Natural killer cell (primary cell): Measurements from ENCODE around the gene TCP10L. TPM values are rescaled to one million over a fixed set of nuclear protein-coding genes. Genes with fewer than 3 reads are reported as not detected.
"Not testable (repeated sequence)": the region's sequence is repeated elsewhere in the genome, so short reads cannot be mapped to it uniquely, and the experiment has no call there.

Source experiments
- ATAC-seq, 3 donors: fragments of 150-1000 bp in 2 of 3; fragments of 200-7000 bp in 1 of 3; cut with Tn5 transposase; 1 replicate in 1 of 3; 2 replicates in 2 of 3; pipeline ENCODE4 v1.10.0; 2021; ENCODE audit warnings: mild to moderate bottlenecking in 2 of 3, moderate library complexity in 2 of 3
- DNase-seq, 2 donors: peaks; one replicate each; pipeline versions ENCODE4 v3.0.0 to v3.0.0-alpha.2; 2013 to 2021; ENCODE audit warnings: mixed read lengths in 1 of 2
- H3K27ac ChIP-seq: one replicate; pipeline ENCODE4 v1.5.1; 2013; ENCODE audit warnings: mild to moderate bottlenecking, low read length
- H3K27me3 ChIP-seq: one replicate; pipeline ENCODE4 v1.6.1; 2013; ENCODE audit warnings: low read length; ENCODE audit not compliant: control insufficient read depth, insufficient read depth
- H3K36me3 ChIP-seq: one replicate; pipeline ENCODE4 v1.6.1; 2013; ENCODE audit warnings: low read length; ENCODE audit not compliant: control insufficient read depth, insufficient read depth
- H3K4me1 ChIP-seq: one replicate; pipeline ENCODE4 v1.6.1; 2013; ENCODE audit warnings: low read length; ENCODE audit not compliant: control insufficient read depth, insufficient read depth
- H3K4me3 ChIP-seq: one replicate; pipeline ENCODE4 v1.5.1; 2013; ENCODE audit warnings: low read length
- H3K9me3 ChIP-seq: one replicate; pipeline ENCODE4 v1.6.1; 2013; ENCODE audit warnings: low read length; ENCODE audit not compliant: control insufficient read depth, insufficient read depth
- H3K27ac Mint-ChIP-seq, 2 donors: one replicate each; pipeline ENCODE4 v1.8.0; 2022; ENCODE audit warnings: mild to moderate bottlenecking in 2 of 2, mixed read lengths in 2 of 2, moderate library complexity in 1 of 2
- H3K27me3 Mint-ChIP-seq, 2 donors: one replicate each; pipeline ENCODE4 v1.8.0; 2022; ENCODE audit warnings: low read depth in 2 of 2, mixed read lengths in 2 of 2
- H3K36me3 Mint-ChIP-seq: one replicate; pipeline ENCODE4 v1.8.0; 2022; ENCODE audit warnings: mixed read lengths
- H3K4me1 Mint-ChIP-seq, 2 donors: one replicate each; pipeline ENCODE4 v1.8.0; 2022; ENCODE audit warnings: mixed read lengths in 2 of 2
- H3K4me3 Mint-ChIP-seq: one replicate; pipeline ENCODE4 v1.8.0; 2022; ENCODE audit warnings: mild to moderate bottlenecking, moderate library complexity, mixed read lengths
- H3K9me3 Mint-ChIP-seq, 2 donors: one replicate each; pipeline ENCODE4 v1.8.0; 2022; ENCODE audit warnings: mixed read lengths in 2 of 2
- WGBS: methylation state at CpG from one replicate; pipeline ENCODE4 v1.1.7; 2013; ENCODE audit warnings: missing lambda C conversion rate; ENCODE audit not compliant: insufficient coverage; 5-methylcytosine and 5-hydroxymethylcytosine counted together
- intact Hi-C: fragments of 100-400 bp; cut with micrococcal nuclease; formaldehyde crosslinking; loops from one replicate; pipeline ENCODE4 v1.14.2; 2022
- total RNA-seq, 4 donors: library from RNA; stranded (reverse); fragments of 120-200 nt in 1 of 4; gene quantifications; one replicate each; pipeline versions ENCODE4 v1.2.3 to v1.2.4, GENCODE V29; 2013 to 2022
- TF ChIP-seq, protein P1 (sequence below): fragments of 200-600 bp; IDR thresholded peaks from one replicate; pipeline ENCODE4 v1.8.0; 2022; ENCODE audit warnings: antibody characterized with exemption

Gene TCP10L
- total RNA-seq, 3 donors from 2014 or later (not counting 1 experiment from before 2014, with no cell fraction given) = 0.47 to 1.3 (median 0.93) TPM

DNA sequence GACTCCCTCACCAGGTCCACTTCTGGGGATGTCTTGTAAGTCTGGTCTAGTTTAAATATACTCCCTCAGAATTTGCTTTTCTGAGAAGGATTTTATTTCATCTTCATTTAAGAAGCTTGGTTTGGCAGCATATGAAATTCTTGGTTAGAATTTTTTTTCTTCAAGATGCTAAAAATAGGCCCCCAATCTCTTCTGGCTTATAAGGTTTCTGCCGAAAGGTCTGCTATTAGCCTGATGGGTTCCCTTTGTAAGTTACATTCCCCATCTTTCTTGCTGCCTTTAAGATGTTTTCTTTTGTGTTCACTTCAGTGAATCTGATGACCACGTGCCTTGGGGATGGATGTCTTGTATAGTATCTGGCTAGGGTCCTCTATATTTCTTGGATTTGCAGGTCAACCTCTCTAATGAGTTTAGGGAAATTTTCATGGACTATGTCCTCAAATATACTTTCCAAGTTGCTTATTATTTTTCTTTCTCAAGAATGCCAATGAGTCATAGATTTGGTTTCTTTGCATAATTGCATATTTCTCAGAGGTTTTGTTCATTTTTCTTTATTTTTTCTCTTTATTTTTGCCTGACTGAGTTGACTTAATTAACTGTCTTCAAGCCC, 19.4 kb downstream of the TCP10L start:
- Mint-ChIP-seq H3K4me3 (no peak overlapping the region), H3K9me3 (peaks cover 0 to 9% of the 10 kb centered on the region in 2 donors), H3K27me3 (no peaks in the 10 kb centered on the region), H3K36me3 (peaks cover 30% of the 10 kb centered on the region), H3K4me1 (peaks cover 22 to 30% of the 10 kb centered on the region in 2 donors), H3K27ac (no peak overlapping the region)
- intact Hi-C loops = no loop called here
- Histone ChIP-seq H3K4me1 (peaks cover 17% of the 10 kb centered on the region), H3K27me3 (no peaks in the 10 kb centered on the region), H3K9me3 (no peaks in the 10 kb centered on the region), H3K27ac (no peak overlapping the region), H3K36me3 (peaks cover 12% of the 10 kb centered on the region), H3K4me3 (no peak overlapping the region)
- 100% methylated on average over 1 of the region's 2 CpGs for WGBS
- ATAC-seq = no peak
- TF ChIP-seq, protein P1, sequence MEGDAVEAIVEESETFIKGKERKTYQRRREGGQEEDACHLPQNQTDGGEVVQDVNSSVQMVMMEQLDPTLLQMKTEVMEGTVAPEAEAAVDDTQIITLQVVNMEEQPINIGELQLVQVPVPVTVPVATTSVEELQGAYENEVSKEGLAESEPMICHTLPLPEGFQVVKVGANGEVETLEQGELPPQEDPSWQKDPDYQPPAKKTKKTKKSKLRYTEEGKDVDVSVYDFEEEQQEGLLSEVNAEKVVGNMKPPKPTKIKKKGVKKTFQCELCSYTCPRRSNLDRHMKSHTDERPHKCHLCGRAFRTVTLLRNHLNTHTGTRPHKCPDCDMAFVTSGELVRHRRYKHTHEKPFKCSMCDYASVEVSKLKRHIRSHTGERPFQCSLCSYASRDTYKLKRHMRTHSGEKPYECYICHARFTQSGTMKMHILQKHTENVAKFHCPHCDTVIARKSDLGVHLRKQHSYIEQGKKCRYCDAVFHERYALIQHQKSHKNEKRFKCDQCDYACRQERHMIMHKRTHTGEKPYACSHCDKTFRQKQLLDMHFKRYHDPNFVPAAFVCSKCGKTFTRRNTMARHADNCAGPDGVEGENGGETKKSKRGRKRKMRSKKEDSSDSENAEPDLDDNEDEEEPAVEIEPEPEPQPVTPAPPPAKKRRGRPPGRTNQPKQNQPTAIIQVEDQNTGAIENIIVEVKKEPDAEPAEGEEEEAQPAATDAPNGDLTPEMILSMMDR = no peak
- no peak for DNase-seq

DNA sequence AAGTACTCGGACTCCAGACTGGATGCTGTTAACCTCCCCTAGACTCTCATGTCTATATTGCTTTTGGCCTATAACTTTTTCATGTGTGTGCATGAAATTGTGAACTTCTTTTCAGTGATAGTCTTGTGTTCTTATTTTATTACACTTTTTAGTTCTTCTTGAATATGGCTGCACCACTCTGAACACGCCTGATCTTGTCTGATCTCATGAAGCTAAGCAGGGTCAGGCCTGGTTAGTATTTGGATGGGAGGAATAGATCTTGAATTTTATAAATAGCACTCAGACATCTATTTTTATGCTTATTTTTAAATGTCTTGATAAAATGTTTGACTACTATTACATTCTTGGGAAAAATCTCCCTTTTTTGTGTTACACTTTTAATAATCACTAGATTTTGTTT, 22.4 kb downstream of the TCP10L start:
- Histone ChIP-seq H3K27me3 (no peaks in the 10 kb centered on the region), H3K36me3 (peaks cover 12% of the 10 kb centered on the region), H3K4me1 (peaks cover 6% of the 10 kb centered on the region), H3K4me3 (no peak overlapping the region), H3K27ac (no peak overlapping the region), H3K9me3 (no peaks in the 10 kb centered on the region)
- H3K4me1 Mint-ChIP-seq = peaks cover 0 to 20% of the 10 kb centered on the region in 2 donors
- intact Hi-C loops = no loop called here
- TF ChIP-seq, protein P1 = no peak
- H3K27me3 Mint-ChIP-seq = no peaks in the 10 kb centered on the region
- DNase-seq (peak in 1 of 2 donors; percentile 24), ATAC-seq (no peak)
- H3K9me3 Mint-ChIP-seq = peaks cover 0 to 9% of the 10 kb centered on the region in 2 donors
- H3K36me3 Mint-ChIP-seq = peaks cover 30% of the 10 kb centered on the region
- no peak overlapping the region for H3K27ac Mint-ChIP-seq
- 100% methylated on average over 1 of the region's 2 CpGs for WGBS
- H3K4me3 Mint-ChIP-seq = no peak overlapping the region

DNA sequence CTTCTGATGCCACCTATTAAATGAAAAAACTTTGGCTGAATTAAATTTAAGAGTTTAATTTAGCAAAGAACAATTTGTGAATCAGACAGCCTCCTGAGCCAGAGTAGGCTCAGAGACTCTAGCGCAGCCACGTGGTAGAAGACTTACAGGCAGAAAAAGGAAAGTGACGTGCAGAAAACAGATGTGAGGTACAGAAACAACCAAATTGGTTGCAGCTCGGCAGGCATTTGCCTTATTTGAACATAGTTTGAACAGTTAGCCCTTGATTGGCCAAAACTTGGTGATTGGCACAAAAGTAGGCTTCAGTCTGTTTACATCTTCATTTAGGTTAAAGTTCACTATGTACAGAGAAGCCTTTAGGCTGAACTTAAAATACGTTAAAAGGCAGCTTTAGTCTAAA, 22.9 kb downstream of the TCP10L start:
- Histone ChIP-seq H3K27me3 (no peaks in the 10 kb centered on the region), H3K27ac (no peak overlapping the region), H3K4me3 (no peak overlapping the region), H3K9me3 (no peaks in the 10 kb centered on the region), H3K4me1 (peaks cover under 1% of the 10 kb centered on the region), H3K36me3 (peaks cover 8% of the 10 kb centered on the region)
- no peak overlapping the region for H3K27ac Mint-ChIP-seq
- WGBS = 83% methylated on average over 5 of the region's 5 CpGs
- H3K4me3 Mint-ChIP-seq = no peak overlapping the region
- peak in 1 of 2 donors; percentile 34 for DNase-seq
- H3K9me3 Mint-ChIP-seq = peaks cover 0 to 9% of the 10 kb centered on the region in 2 donors
- ATAC-seq = no peak
- intact Hi-C loops = no loop called here
- TF ChIP-seq, protein P1 = no peak
- peaks cover 0 to 19% of the 10 kb centered on the region in 2 donors for H3K4me1 Mint-ChIP-seq
- H3K36me3 Mint-ChIP-seq = peaks cover 30% of the 10 kb centered on the region
- H3K27me3 Mint-ChIP-seq = no peaks in the 10 kb centered on the region

- H3K27me3 ChIP-seq, intact Hi-C loops, DNase-seq, ATAC-seq, H3K4me1 ChIP-seq, H3K4me3 Mint-ChIP-seq, H3K27me3 Mint-ChIP-seq, H3K27ac ChIP-seq, H3K9me3 Mint-ChIP-seq, H3K36me3 ChIP-seq, H3K4me3 ChIP-seq, H3K9me3 ChIP-seq: not testable (repeated sequence)
- WGBS = 75% methylated on average over 1 of the region's 1 CpG
- peaks cover 24% of the 10 kb centered on the region for H3K36me3 Mint-ChIP-seq
- H3K27ac Mint-ChIP-seq = peak overlapping the region in 1 of 2 donors; percentile 24
- peaks cover 0 to 17% of the 10 kb centered on the region in 2 donors for H3K4me1 Mint-ChIP-seq
These were observed 23.8 kb downstream of the TCP10L start for GRCh38 chr21:32561476-32561875.
